T-cell (primary cell): ENCODE data around the gene CAMSAP3. TPM values are rescaled to one million over a fixed set of nuclear protein-coding genes. Genes with fewer than 3 reads are reported as not detected.

Experiments used
- ATAC-seq, 4 experiments: fragments of 200-7000 bp in 3 of 4; fragments of 150-1000 bp in 1 of 4; cut with Tn5 transposase; replicated peaks in 1 of 4; 1 replicate in 3 of 4; 2 replicates in 1 of 4; pipeline ENCODE4 v1.10.0; 2021; ENCODE audit warnings: moderate library complexity in 3 of 4, mild to moderate bottlenecking in 2 of 4, moderate number of reproducible peaks in 1 of 4
- CTCF ChIA-PET, 2 donors: fragments of 300-600 bp; sonication (Branson Sonifier 250); formaldehyde crosslinking; loops; one replicate each; lab custom pipeline; 2022; ENCODE audit warnings: antibody characterized with exemption in 2 of 2; lab: Charles Lee
- POLR2A ChIA-PET, 2 donors: fragments of 300-600 bp; sonication (Branson Sonifier 250); formaldehyde crosslinking; loops; one replicate each; lab custom pipeline; 2022; ENCODE audit warnings: antibody characterized with exemption in 2 of 2; lab: Charles Lee
- DNase-seq, 35 experiments: peaks; one replicate each; pipeline versions ENCODE4 v3.0.0 to v3.0.0-alpha.2; 2013 to 2023
- H3K27ac ChIP-seq: one replicate; pipeline ENCODE4 v1.5.1; 2013; ENCODE audit warnings: low read length
- H3K27me3 ChIP-seq, 2 experiments: replicated peaks in 1 of 2; 1 replicate in 1 of 2; 2 replicates in 1 of 2; pipeline versions ENCODE4 v1.6.1 to v1.7.0; 2013; ENCODE audit warnings: low read length in 1 of 2, mixed read lengths in 1 of 2; ENCODE audit not compliant: control insufficient read depth in 2 of 2, insufficient read depth in 2 of 2; ENCODE audit errors: extremely low read depth in 1 of 2
- H3K36me3 ChIP-seq, 2 donors: 1 replicate in 1 of 2; 2 replicates in 1 of 2; pipeline versions ENCODE4 v1.6.1 to v1.7.0; 2013; ENCODE audit warnings: low read length in 1 of 2; ENCODE audit not compliant: control insufficient read depth in 2 of 2, insufficient read depth in 1 of 2; ENCODE audit errors: extremely low read depth in 1 of 2
- H3K4me1 ChIP-seq, 2 experiments: 1 replicate in 1 of 2; 2 replicates in 1 of 2; pipeline versions ENCODE4 v1.6.1 to v1.7.0; 2013; ENCODE audit warnings: low read length in 2 of 2, mixed read lengths in 1 of 2; ENCODE audit not compliant: insufficient read depth in 2 of 2, control insufficient read depth in 1 of 2; ENCODE audit errors: extremely low read depth in 1 of 2
- H3K4me3 ChIP-seq, 2 donors: 1 replicate in 1 of 2; 2 replicates in 1 of 2; pipeline versions ENCODE4 v1.5.1 to v1.7.0; 2013; ENCODE audit warnings: mild to moderate bottlenecking in 2 of 2, low read length in 1 of 2, moderate library complexity in 1 of 2; ENCODE audit not compliant: control insufficient read depth in 1 of 2; ENCODE audit errors: extremely low read depth in 1 of 2
- H3K9me3 ChIP-seq: 2 replicates; pipeline ENCODE4 v1.7.0; 2013
- H3K27ac Mint-ChIP-seq, 2 donors: one replicate each; pipeline ENCODE4 v1.8.0; 2020 to 2021; ENCODE audit warnings: mild to moderate bottlenecking in 2 of 2, mixed read lengths in 2 of 2
- H3K27me3 Mint-ChIP-seq, 2 donors: one replicate each; pipeline ENCODE4 v1.8.0; 2021 to 2022; ENCODE audit warnings: mixed read lengths in 2 of 2
- H3K36me3 Mint-ChIP-seq: one replicate; pipeline ENCODE4 v1.8.0; 2021; ENCODE audit warnings: mixed read lengths
- H3K4me1 Mint-ChIP-seq, 3 donors: one replicate each; pipeline ENCODE4 v1.8.0; 2020 to 2022; ENCODE audit warnings: mixed read lengths in 3 of 3, mild to moderate bottlenecking in 1 of 3
- H3K4me3 Mint-ChIP-seq, 3 donors: one replicate each; pipeline ENCODE4 v1.8.0; 2020 to 2022; ENCODE audit warnings: mild to moderate bottlenecking in 3 of 3, mixed read lengths in 3 of 3, moderate library complexity in 3 of 3
- H3K9me3 Mint-ChIP-seq, 3 donors: one replicate each; pipeline ENCODE4 v1.8.0; 2020 to 2022; ENCODE audit warnings: mixed read lengths in 3 of 3
- WGBS: methylation state at CpG from one replicate; pipeline ENCODE4 v1.1.5; 2013; ENCODE audit warnings: missing lambda C conversion rate; ENCODE audit not compliant: insufficient coverage; 5-methylcytosine and 5-hydroxymethylcytosine counted together
- total RNA-seq, 35 experiments: library from RNA in 6 of 35; stranded (reverse) in 6 of 35; fragments of 120-200 nt in 1 of 35; gene quantifications; one replicate each; pipeline versions ENCODE4 v1.2.1 to v1.2.4 and lab custom pipeline; 2013 to 2026

Gene CAMSAP3
- total RNA-seq, 5 donors from 2014 or later (not counting 1 experiment from before 2014, with no cell fraction given) = 0.47 to 1.3 (median 0.51) TPM

- Mint-ChIP-seq H3K4me1 (peaks cover 55 to 62% (median 57%) of the 10 kb centered on the region in 3 donors), H3K4me3 (peak overlapping the region in 1 of 3 donors; percentile 8)
Measured at GRCh38 chr19:7632340-7633203, 36.9 kb downstream of the CAMSAP3 start.

GRCh38 chr19:7633698-7634097 lies 38.0 kb downstream of the CAMSAP3 start, which contains the start of gene PCP2:
Gene PCP2 (minus strand): TSS chr19:7633719. CDS start chr19:7633457, 262 bp downstream.
- no peak within 1 kb of the TSS for H3K4me3 ChIP-seq
- no peak within 1 kb of the TSS for H3K27ac ChIP-seq
- H3K27me3 ChIP-seq = no peaks in the 10 kb centered on the region
- peak within 1 kb of the TSS in 1 of 3 donors; percentile 8 for H3K4me3 Mint-ChIP-seq
- ATAC-seq (no peak), DNase-seq (no peak)
- ChIA-PET CTCF (no interaction called here), POLR2A (interaction anchor here in 1 of 2 donors (0.6 kb wide), 1 partner anchor 891 kb away, joined by 3 read pairs; no protein-coding TSS in a partner anchor)
- peak within 1 kb of the TSS in 1 of 2 donors; percentile 23 for H3K27ac Mint-ChIP-seq
- H3K4me1 Mint-ChIP-seq = peaks cover 53 to 57% (median 54%) of the 10 kb centered on the region in 3 donors
- peaks cover 9 to 54% of the 10 kb centered on the region in 2 experiments for H3K4me1 ChIP-seq
- H3K27me3 Mint-ChIP-seq = no peaks in the 10 kb centered on the region
- no peaks in the 10 kb centered on the region for H3K9me3 Mint-ChIP-seq
- 29% methylated on average over 2 of the region's 2 CpGs for WGBS
- peaks cover 0 to 13% of the 10 kb centered on the region in 2 donors for H3K36me3 ChIP-seq
- H3K9me3 ChIP-seq = no peaks in the 10 kb centered on the region
- H3K36me3 Mint-ChIP-seq = no peaks in the 10 kb centered on the region

More at GRCh38 chr19:7632340-7633203, 36.9 kb downstream of the CAMSAP3 start:
- Histone ChIP-seq H3K27me3 (no peaks in the 10 kb centered on the region), H3K4me1 (peaks cover 13 to 55% of the 10 kb centered on the region in 2 experiments), H3K27ac (no peak overlapping the region), H3K36me3 (peaks cover 0 to 17% of the 10 kb centered on the region in 2 donors), H3K4me3 (no peak overlapping the region), H3K9me3 (no peaks in the 10 kb centered on the region)
- POLR2A ChIA-PET = no interaction called here
- 95% methylated on average over 40 of the region's 40 CpGs for WGBS
- no peak for ATAC-seq
- Mint-ChIP-seq H3K27ac (no peak overlapping the region), H3K36me3 (no peaks in the 10 kb centered on the region), H3K27me3 (no peaks in the 10 kb centered on the region), H3K9me3 (no peaks in the 10 kb centered on the region)
- no peak for DNase-seq
- CTCF ChIA-PET = interaction anchor here in 1 of 2 donors (0.6 kb wide), 2 partner anchors 197 to 532 kb away, joined by 3 to 4 read pairs; no protein-coding TSS in a partner anchor

DNA sequence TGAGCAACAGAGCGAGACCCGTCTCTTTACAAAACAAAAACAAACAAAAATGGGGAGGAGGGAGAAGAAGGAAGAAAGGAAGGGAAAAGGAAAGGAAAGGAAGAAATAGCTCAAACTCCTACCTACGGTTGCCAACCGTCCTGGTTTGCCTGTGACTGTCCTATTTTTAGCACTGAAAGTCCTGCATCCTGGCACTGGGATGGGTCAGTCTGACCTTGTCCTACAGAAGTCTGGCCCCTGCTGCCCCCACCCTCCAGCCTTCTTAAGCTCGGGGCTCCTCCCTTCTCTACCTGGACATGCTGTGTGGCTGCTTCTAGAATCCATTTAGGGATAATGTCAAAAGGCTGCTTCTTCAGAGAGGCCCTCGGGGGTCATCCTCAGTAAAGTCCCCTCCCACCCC lies 40.0 kb downstream of the CAMSAP3 start:
- Histone ChIP-seq H3K9me3 (no peaks in the 10 kb centered on the region), H3K27me3 (no peaks in the 10 kb centered on the region), H3K27ac (no peak overlapping the region), H3K4me1 (peaks cover 0 to 52% of the 10 kb centered on the region in 2 experiments), H3K4me3 (no peak overlapping the region), H3K36me3 (peaks cover 0 to 20% of the 10 kb centered on the region in 2 donors)
- CTCF ChIA-PET = interaction anchor here in 1 of 2 donors (0.6 kb wide), 2 partner anchors 13 to 17 kb away, joined by 3 read pairs; no protein-coding TSS in a partner anchor
- Mint-ChIP-seq H3K4me1 (peaks cover 49 to 54% (median 52%) of the 10 kb centered on the region in 3 donors), H3K9me3 (no peaks in the 10 kb centered on the region), H3K27ac (peak overlapping the region in 1 of 2 donors; percentile 71), H3K27me3 (no peaks in the 10 kb centered on the region), H3K36me3 (peaks cover 12% of the 10 kb centered on the region), H3K4me3 (peak overlapping the region; percentile 77 to 82 (median 80))
- ATAC-seq = no peak
- 69% methylated on average over 2 of the region's 6 CpGs for WGBS
- DNase-seq = no peak
- POLR2A ChIA-PET = interaction anchor here in 1 of 2 donors (0.5 kb wide), 1 partner anchor 8 kb away, joined by 4 read pairs; no protein-coding TSS in a partner anchor

DNA sequence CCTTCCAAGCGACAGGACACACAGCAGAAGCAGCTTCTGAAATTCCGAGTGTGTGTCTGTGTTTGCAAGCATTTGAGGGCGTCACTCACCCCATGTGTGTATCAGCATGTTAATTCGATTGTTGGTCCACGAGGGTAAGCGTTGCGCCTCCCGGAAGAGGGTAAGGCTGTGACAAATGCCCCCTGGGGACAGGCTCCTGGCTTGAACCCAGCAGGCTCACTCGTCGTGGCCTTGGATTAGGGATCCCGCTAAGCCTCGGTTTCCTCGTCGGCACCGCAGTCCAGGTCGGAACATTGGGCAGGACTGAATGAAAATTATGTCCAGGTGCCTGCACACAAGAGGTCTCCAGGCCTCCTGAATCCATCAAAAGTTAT lies 40.6 kb downstream of the CAMSAP3 start:
- peak overlapping the region; percentile 68 for H3K27ac ChIP-seq
- no peaks in the 10 kb centered on the region for H3K27me3 ChIP-seq
- peaks cover 3 to 21% of the 10 kb centered on the region in 2 donors for H3K36me3 ChIP-seq
- no peaks in the 10 kb centered on the region for H3K27me3 Mint-ChIP-seq
- ChIA-PET CTCF (interaction anchor here in 1 of 2 donors (0.6 kb wide), 1 partner anchor 13 kb away, joined by 3 read pairs; no protein-coding TSS in a partner anchor), POLR2A (no interaction called here)
- H3K4me1 ChIP-seq = peaks cover 0 to 46% of the 10 kb centered on the region in 2 experiments
- H3K27ac Mint-ChIP-seq = peak overlapping the region; percentile 84 to 85
- peak overlapping the region in 1 of 2 donors; percentile 85 for H3K4me3 ChIP-seq
- H3K4me1 Mint-ChIP-seq = peaks cover 44 to 50% (median 48%) of the 10 kb centered on the region in 3 donors
- 77% methylated on average over 16 of the region's 16 CpGs for WGBS
- H3K9me3 Mint-ChIP-seq = no peaks in the 10 kb centered on the region
- no peak for ATAC-seq
- H3K9me3 ChIP-seq = no peaks in the 10 kb centered on the region
- DNase-seq = no peak
- H3K4me3 Mint-ChIP-seq = peak overlapping the region; percentile 77 to 82 (median 80)
- peaks cover 12% of the 10 kb centered on the region for H3K36me3 Mint-ChIP-seq

GRCh38 chr19:7636691-7637373 lies 41.2 kb downstream of the CAMSAP3 start, which contains the start of gene STXBP2:
Gene STXBP2 (plus strand): TSS chr19:7637110. CDS start chr19:7637150, 40 bp downstream.
- peak within 1 kb of the TSS; percentile 80 to 85 for H3K4me3 ChIP-seq
- peaks cover 0 to 45% of the 10 kb centered on the region in 2 experiments for H3K4me1 ChIP-seq
- POLR2A ChIA-PET = no interaction called here
- Mint-ChIP-seq H3K4me1 (peaks cover 42 to 50% (median 46%) of the 10 kb centered on the region in 3 donors), H3K36me3 (peaks cover 12% of the 10 kb centered on the region), H3K4me3 (peak within 1 kb of the TSS; percentile 77 to 82 (median 80)), H3K27ac (peak within 1 kb of the TSS; percentile 84 to 85), H3K9me3 (no peaks in the 10 kb centered on the region), H3K27me3 (no peaks in the 10 kb centered on the region)
- ATAC-seq = peak; percentile 96 to 97 (median 97)
- WGBS = 5% methylated on average over 60 of the region's 61 CpGs
- H3K27me3 ChIP-seq = no peaks in the 10 kb centered on the region
- peak; percentile 83 to 97 (median 91) for DNase-seq
- no peaks in the 10 kb centered on the region for H3K9me3 ChIP-seq
- H3K36me3 ChIP-seq = peaks cover 4 to 20% of the 10 kb centered on the region in 2 donors
- peak within 1 kb of the TSS; percentile 92 for H3K27ac ChIP-seq
- CTCF ChIA-PET = interaction anchor here in 1 of 2 donors (1.2 kb wide), 1 partner anchor 44 kb away, joined by 3 read pairs; the partner anchor contains the start of gene TRAPPC5
